AG04450 (cell line): ENCODE measurements around the gene SLC45A1. TPM values are rescaled to one million over a fixed set of nuclear protein-coding genes. Genes with fewer than 3 reads are reported as not detected.

Source experiments
- CTCF ChIA-PET: fragments of 300-600, 350-600 bp; formaldehyde crosslinking; extraction: SDS; loops from one replicate; lab custom pipeline; 2022; ENCODE audit warnings: antibody characterized with exemption, inconsistent platforms; lab: Charles Lee
- POLR2A ChIA-PET: fragments of 350-600 bp; formaldehyde crosslinking; extraction: SDS; loops from one replicate; lab custom pipeline; 2021; ENCODE audit warnings: antibody characterized with exemption, inconsistent platforms; lab: Yijun Ruan, JAX
- DNase-seq: peaks from one replicate; pipeline ENCODE4 v3.0.0-alpha.2; 2011; ENCODE audit warnings: low read depth, low spot score
- H3K27ac ChIP-seq: one replicate; pipeline ENCODE4 v1.5.1; 2012; ENCODE audit warnings: low read depth, low read length, control low read depth
- H3K27me3 ChIP-seq: one replicate; pipeline ENCODE4 v1.6.0; 2012; ENCODE audit warnings: low read length; ENCODE audit not compliant: control insufficient read depth, insufficient read depth
- H3K4me3 ChIP-seq: 2 replicates; pipeline ENCODE4 v1.5.1; 2011; ENCODE audit warnings: mild to moderate bottlenecking, low read depth, low read length, control low read depth
- H3K9me3 ChIP-seq: 2 replicates; pipeline ENCODE4 v1.5.1; 2012; ENCODE audit warnings: low read length; ENCODE audit not compliant: control insufficient read depth, insufficient read depth
- CTCF ChIP-seq: IDR thresholded peaks from 2 replicates; pipeline ENCODE4 v1.5.1; 2011; ENCODE audit warnings: low read depth, low read length, control low read depth, inconsistent platforms
- polyA plus RNA-seq: library from polyadenylated mRNA; depleted of rRNA; stranded (reverse); fragments of >200 nt; gene quantifications from 2 replicates; pipeline ENCODE4 v1.2.3, GENCODE V29; 2011

Gene SLC45A1
- polyA plus RNA-seq, 1 experiment = 1.5 TPM

- CTCF ChIA-PET = interaction anchor here (1.0 kb wide), 1 partner anchor 354 kb away, joined by 4 read pairs; no protein-coding TSS in a partner anchor
- POLR2A ChIA-PET = interaction anchor here (1.2 kb wide), 1 partner anchor 324 kb away, joined by 4 read pairs; no protein-coding TSS in a partner anchor
- Histone ChIP-seq H3K27me3 (no peaks in the 10 kb centered on the region), H3K27ac (no peak overlapping the region), H3K9me3 (no peaks in the 10 kb centered on the region; the same call in 1 of the 2 replicates), H3K4me3 (no peak overlapping the region)
- TF ChIP-seq CTCF = no peak
- no peak for DNase-seq
Measured at GRCh38 chr1:8329439-8329838, 11.5 kb downstream of the SLC45A1 start.

GRCh38 chr1:8329858-8330257, 11.9 kb downstream of the SLC45A1 start:
- CTCF ChIA-PET = no interaction called here

GRCh38 chr1:8330271-8331125, 12.6 kb downstream of the SLC45A1 start:
- Histone ChIP-seq H3K4me3 (no peak overlapping the region), H3K9me3 (peaks cover 4% of the 10 kb centered on the region; the same call in 1 of the 2 replicates), H3K27ac (no peak overlapping the region), H3K27me3 (no peaks in the 10 kb centered on the region)
- ChIA-PET CTCF (no interaction called here), POLR2A (interaction anchor here (0.6 kb wide), 1 partner anchor 13 kb away, joined by 3 read pairs; no protein-coding TSS in a partner anchor)
- no peak for TF ChIP-seq CTCF
- no peak for DNase-seq

More at GRCh38 chr1:8329858-8330257, 11.9 kb downstream of the SLC45A1 start:
- no peak for DNase-seq
- no peak overlapping the region for H3K4me3 ChIP-seq
- H3K27me3 ChIP-seq = no peaks in the 10 kb centered on the region
- H3K9me3 ChIP-seq = no peaks in the 10 kb centered on the region; the same call in 1 of the 2 replicates
- no peak for TF ChIP-seq CTCF
- POLR2A ChIA-PET = interaction anchor here (1.2 kb wide), 1 partner anchor 325 kb away, joined by 4 read pairs; no protein-coding TSS in a partner anchor
- no peak overlapping the region for H3K27ac ChIP-seq

GRCh38 chr1:8332806-8333205, 14.9 kb downstream of the SLC45A1 start:
- Histone ChIP-seq H3K9me3 (peaks cover 8% of the 10 kb centered on the region), H3K27me3 (no peaks in the 10 kb centered on the region), H3K27ac (no peak overlapping the region), H3K4me3 (no peak overlapping the region)
- ChIA-PET CTCF (interaction anchor here (0.7 kb wide), 1 partner anchor 1105 kb away, joined by 3 read pairs; no protein-coding TSS in a partner anchor), POLR2A (no interaction called here)
- DNase-seq = no peak
- TF ChIP-seq CTCF = no peak
